Stimulated activated CD8-positive, alpha-beta memory T cell treated with anti-CD3 and anti-CD28 coated beads, Interleukin-12 subunit alpha, Interleukin-12 subunit beta, amount 100 ng/mL, for 1 hour (primary cell): ENCODE measurements around the gene CUL2.
"Not testable (repeated sequence)": the region's sequence is repeated elsewhere in the genome, so short reads cannot be mapped to it uniquely, and the experiment has no call there.

ENCODE experiments used
- DNase-seq: peaks from one replicate; pipeline ENCODE4 v3.0.0-alpha.2; 2020; ENCODE audit warnings: low read depth

CUL2 gene

GRCh38 chr10:35090162-35090954, at the start of gene CUL2:
Gene CUL2, minus strand, starts transcription at chr10:35090341. Its CDS starts 19,024 bp downstream, at chr10:35071317.
- peak; percentile 88 for DNase-seq

GRCh38 chr10:35136263-35136815, 46.2 kb upstream of the CUL2 start:
- DNase-seq = no peak

- DNase-seq = no peak
Observed at GRCh38 chr10:35135861-35136260, 45.7 kb upstream of the CUL2 start.

DNA sequence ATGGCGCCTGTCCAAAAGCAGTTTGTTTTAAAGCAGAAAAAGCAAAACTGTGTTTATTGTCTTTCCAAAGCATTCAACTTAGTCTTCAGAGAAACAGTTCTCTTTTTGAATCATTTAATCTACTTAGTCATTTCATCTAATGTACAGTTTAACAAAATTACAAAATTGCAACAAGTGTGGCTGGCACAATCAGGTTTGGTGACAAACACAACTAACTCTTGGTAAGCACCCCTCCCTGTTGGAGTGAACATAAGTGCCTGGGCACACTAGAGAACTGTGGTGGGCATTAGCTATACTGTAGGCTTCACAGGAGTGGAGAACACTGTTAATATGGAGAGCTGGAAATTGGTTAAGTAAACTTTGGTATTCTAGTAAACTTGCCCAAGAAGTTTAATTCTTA, 43.4 kb upstream of the CUL2 start:
- no peak for DNase-seq

GRCh38 chr10:35132727-35133126, 42.6 kb upstream of the CUL2 start:
- DNase-seq = no peak

- DNase-seq = no peak
Observed at GRCh38 chr10:35130663-35131062, 40.5 kb upstream of the CUL2 start.

GRCh38 chr10:35129185-35129674, 39.1 kb upstream of the CUL2 start:
- DNase-seq = no peak

DNA sequence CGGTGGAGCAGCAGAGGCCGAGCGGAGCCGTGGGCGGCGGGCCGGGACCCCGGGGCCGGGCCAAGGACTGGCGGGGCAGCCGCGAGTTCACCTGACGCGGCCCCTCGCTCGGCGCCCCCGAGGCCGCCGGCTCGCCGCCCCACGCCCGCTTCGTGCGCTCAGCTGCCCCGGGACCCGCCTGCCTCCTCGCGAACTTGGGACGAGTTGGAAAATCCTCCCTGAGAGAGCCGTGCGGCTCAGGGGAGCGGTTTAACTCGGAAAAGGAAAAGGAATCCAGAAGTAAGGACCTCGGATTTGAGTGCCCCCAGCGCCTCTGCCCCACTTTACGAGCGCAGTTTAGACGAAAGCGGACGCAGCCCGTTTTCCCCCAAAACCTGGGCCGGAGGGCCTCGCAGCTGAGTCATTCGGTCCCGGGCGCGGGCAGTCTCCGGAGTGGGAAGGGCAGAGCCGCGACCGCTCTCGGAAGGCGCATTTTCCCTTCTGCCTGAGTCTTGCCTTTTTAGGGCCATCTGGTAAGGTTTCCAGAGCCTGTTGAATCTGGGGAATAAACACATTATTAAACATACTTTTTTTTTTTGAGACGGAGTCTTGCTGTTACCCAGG, 37.2 kb upstream of the CUL2 start:
- DNase-seq = peak; percentile 48

DNA sequence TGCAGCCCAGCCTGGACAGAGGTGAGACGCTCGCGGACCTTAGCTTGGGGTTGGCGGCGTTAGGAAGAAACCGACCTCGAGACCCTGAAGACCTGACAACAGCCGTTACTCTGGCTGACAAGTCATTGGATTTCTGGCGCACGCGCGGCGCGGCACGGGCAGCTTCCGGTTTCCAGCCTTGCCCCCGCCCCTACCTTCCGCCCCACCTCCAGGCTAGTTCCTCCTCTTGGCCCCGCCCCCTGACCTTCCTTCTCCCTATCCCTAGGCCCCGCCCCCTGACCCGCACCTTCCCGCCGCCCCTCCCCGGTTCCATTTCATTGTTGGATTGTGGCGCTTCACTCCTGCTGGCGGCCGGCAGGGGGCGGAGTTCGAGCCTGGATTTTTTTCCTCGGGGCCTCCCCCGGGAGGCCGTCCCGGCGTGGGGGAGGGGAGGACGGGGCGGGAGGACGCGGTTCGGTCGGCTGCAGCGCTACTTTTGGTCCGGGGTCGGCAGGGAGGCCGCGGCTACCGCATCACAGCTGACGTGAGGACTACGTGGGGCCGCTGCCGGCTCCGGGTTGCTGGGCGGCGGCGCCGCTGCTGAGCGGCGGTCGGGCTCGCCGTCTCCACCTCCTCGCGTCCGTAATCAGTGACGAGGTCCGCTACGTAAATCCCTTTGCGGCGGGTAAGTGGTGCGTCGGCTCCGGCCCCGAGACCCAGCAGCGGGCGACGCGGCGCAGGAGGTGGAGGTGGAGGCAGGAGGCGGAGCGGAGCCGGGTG, 36.6 kb upstream of the CUL2 start, which contains the start of gene CREM:
TSS of gene CREM (plus strand) at position 317 of the 759 bp plus-strand sequence. CDS start 10,990 bp downstream, outside the sequence.
- peak; percentile 100 for DNase-seq

DNA sequence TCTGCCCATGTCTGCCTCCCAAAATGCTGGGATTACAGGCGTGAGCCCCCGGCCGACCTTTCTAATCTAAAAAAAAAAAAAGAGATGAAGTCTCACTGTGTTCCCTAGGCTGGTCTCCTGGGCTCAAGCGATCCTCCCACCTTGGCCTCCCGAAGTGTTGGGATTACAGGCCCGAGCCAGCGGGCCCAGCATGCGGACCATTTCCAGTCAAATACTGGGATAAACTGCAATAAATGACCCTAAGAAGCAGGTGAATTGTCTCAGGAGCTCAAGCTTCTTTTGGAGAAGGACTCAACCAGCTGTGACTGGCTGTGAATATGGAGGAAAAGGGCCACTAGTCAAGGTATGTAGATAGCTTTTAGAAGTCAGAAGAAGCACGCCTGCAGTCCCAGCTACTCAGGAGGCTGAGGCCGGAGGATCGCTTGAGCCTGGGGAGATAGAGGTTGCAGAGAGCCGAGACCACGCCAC, 36.0 kb upstream of the CUL2 start:
- DNase-seq = no peak

GRCh38 chr10:35124540-35124939, 34.4 kb upstream of the CUL2 start:
- no peak for DNase-seq

DNA sequence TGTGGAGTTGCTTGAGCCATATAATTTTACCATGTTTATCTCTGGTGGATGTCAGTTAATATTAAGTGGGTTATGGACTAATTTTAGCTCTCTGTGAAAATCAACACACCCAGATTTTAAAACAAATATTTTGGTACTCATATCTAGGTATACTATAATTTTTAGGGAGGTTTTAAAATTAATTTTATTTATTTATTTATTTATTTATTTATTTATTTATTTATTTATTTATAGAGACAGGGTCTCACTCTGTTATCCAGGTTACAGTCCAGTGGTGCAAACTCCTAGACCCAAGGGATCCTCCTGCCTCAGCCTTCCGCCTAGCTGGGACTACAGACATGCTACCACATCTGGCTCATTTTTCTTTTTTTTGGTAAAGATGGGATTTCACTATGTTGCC, 29.2 kb upstream of the CUL2 start:
- DNase-seq = no peak

DNA sequence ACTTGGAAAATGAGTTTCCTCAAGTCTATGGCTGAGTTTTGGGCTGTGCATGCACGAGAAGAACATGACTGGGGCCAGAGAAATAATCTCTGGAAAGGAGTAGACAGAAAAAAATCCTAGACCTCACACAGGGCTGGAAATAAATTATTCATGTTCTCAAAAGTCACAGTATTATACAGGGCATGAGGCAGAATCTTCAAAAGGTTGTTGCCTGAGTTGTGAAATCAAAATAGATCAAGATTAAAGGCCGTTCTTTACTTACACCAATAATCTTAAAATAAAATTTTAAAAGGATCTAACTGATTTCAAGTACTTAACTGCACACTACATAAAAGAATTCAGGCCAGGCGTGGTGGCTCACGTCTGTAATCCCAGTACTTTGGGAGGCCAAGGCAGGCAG, 22.4 kb upstream of the CUL2 start:
- no peak for DNase-seq

DNA sequence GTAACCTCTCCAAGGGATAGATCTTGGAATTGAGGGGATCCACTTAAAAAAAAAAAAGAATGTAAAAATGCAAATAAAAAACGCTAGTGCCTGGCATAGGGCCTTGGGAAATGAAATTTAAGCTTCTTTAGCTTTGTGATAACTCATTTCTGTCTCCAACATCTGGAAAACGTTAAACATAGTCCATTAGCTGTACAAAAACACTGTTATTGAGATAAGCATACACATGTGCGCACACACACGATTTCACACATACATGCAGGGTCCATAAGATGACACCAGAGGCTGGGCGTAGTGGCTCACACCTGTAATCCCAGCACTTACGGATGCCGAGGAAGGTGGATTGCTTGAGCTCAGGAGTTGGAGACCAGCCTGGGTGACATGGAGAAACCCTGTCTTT, 13.7 kb upstream of the CUL2 start:
- DNase-seq = no peak

DNA sequence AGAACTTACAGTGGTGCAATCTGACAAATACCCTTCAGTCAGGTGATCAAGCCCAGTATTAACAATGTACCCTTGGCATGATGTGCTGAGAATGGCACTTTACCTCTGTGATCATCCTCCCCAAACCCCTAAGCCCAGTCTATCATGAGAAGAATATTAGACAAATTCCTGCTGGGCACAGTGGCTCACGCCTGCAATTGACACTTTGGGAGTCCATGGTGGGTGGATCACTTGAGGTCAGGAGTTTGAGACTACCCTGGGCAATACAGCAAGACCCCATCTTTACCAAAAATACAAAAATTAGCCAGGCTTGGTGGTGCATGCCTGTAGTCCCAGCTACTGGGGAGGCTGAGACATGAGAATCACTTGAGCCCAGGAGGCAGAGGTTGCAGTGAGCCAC, 7.4 kb upstream of the CUL2 start:
- no peak for DNase-seq

DNA sequence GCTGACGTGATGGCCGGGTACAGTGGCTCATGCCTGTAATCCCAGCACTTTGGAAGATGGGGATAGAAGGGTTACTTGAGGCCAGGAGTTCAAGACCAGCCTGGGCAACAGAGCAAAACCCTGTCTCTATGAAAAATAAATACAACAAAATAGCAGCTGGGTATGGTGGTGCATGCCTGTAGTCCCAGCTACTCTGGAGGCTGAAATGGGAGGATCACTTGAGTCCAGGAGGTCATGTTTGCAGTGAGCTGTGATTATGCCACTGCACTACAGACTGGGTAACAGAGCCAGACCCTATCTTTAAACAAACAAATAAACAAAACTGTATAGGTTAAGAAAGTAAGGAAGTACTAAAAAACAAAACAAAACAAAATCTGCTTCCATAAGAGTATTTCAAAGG, 6.2 kb upstream of the CUL2 start:
- no peak for DNase-seq

DNA sequence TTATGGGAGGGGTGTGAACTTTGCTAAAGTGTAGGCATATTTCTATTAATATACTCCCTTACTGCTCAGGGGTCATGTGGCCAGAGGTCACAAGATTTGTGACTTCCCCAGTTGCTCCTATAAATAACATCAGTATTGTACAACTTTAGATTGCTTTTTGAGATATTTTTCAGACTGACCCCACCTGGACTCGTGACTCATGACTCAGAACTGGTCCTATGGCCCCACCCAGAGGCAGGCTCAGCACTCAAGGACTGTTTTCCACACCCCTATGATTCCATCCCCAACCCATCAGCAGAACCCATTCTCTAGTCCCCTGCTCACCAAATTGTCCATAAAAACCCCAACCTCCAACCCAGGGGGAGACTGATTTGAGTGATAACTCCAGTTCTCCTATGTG, 2.7 kb upstream of the CUL2 start:
- DNase-seq = no peak

- no peak for DNase-seq
Observed at GRCh38 chr10:35091994-35092790, 2.1 kb upstream of the CUL2 start.

DNA sequence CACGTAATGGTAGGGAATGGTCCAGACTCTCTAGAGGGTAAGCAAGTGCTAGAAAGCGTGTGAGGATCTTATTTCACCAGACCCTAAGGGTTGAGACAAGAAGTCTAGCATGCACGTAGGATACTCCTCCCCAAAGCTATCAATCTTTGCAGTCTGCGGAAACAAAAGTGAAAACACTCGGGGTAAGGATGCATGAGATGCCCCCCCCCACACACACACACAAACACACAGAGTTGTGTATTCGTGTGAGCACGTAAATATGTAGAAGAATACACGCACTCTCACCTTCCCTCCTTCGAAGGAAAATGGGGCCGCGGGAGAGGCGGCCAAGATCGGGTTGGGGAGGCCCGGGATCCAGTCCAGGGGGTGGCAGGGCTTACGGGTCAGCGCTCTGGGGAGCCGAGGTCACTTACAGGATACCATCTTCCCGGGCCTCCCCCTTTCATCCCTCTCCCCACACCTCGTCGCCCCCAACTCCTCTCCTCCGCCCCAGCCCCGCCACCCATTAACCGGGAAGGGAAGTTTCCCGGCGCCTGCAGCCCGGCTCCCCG, 455 bp downstream of the CUL2 start:
- DNase-seq = no peak

GRCh38 chr10:35083242-35083641, 6.9 kb downstream of the CUL2 start:
- no peak for DNase-seq

DNA sequence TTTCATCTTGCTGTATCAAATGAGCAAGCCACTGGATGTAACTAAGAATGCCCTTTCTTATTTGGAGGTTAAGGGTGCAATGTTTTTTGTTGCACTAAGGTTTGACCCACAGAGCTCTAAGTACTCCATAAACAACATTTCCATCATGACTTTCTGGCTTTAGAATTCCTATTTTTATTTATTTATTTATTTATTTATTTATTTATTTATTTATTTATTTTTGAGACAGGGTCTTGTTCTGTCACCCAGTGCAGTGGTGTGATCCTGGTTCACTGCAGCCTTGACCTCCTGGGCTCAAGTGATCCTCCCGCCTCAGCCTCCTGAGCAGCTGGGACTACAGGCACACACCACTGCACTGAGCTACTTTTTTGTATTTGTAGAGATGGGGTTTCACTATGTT, 9.9 kb downstream of the CUL2 start:
- not testable (repeated sequence) for DNase-seq
